ENCODE measurements around the gene MAT2B. TPM values are rescaled to one million over a fixed set of nuclear protein-coding genes. Genes with fewer than 3 reads are reported as not detected.

Gene MAT2B
- total and polyA plus RNA-seq, 2 donors (not counting 1 experiment from before 2014, with no cell fraction given) = 33.9 to 123 TPM

- ATAC-seq (ENCODE audit: low read depth) = no peak
- CTCF ChIA-PET = interaction anchor here (0.7 to 11.1 kb wide), 5 partner anchors 8 to 1649 kb away, joined by 3 to 147 read pairs (median 6); no protein-coding TSS in a partner anchor
Observed at GRCh38 chr5:163562071-163562470, 56.7 kb downstream of the MAT2B start.

DNA sequence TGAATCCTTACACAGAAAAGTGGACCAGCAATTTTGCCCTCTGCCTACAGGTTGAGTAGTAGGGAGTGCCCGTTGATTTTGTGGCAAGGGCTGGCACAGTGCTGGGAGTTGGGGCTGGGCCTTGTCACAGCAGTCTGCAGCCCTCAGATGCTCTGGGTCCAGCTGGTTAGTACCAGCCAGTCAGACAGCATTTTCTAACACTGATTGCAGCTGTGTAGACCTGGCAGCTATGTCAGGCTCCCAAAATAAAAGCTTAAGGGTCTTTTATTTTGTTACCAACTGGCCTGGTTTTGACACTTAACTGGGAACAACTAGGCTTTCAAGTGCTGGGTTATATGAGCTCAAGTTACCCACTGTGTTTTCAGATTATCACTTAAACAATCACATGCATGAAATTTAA is 57.7 kb downstream of the MAT2B start:
- Histone ChIP-seq H3K27ac (ENCODE audit: low read length in 2 of 2) (no peak overlapping the region), H3K4me3 (ENCODE audit: control extremely low read depth in 1 of 5, extremely low read depth in 1 of 5, insufficient read depth in 1 of 5, low read depth in 2 of 5, low read length in 4 of 5) (no peak overlapping the region), H3K27me3 (replicated peaks in 1 of 4; ENCODE audit: control extremely low read depth in 1 of 4, control insufficient read depth in 3 of 4, insufficient read depth in 4 of 4, low read length in 3 of 4) (peaks cover 0 to 33% (median 26%) of the 10 kb centered on the region in 4 experiments), H4K20me1 (ENCODE audit: control insufficient read depth, insufficient read depth, low read length, poor library complexity, severe bottlenecking) (no peaks in the 10 kb centered on the region), H3K9me3 (ENCODE audit: control extremely low read depth in 1 of 3, control insufficient read depth in 2 of 3, insufficient read depth in 1 of 3, low read length in 2 of 3) (peaks cover 0 to 8% (median 0%) of the 10 kb centered on the region in 3 donors), H3K4me2 (replicated peaks; ENCODE audit: low read depth, low read length, poor library complexity, severe bottlenecking) (no peak overlapping the region), H3K36me3 (replicated peaks in 1 of 2; ENCODE audit: control extremely low read depth in 1 of 2, control insufficient read depth in 1 of 2, extremely low read depth in 1 of 2, insufficient read depth in 2 of 2, low read length in 1 of 2) (no peaks in the 10 kb centered on the region), H3K79me2 (ENCODE audit: control insufficient read depth, insufficient read depth, low read length) (no peaks in the 10 kb centered on the region), H3K9ac (ENCODE audit: low read length) (no peak overlapping the region), H2AFZ (ENCODE audit: insufficient read depth, low read depth, low read length, poor library complexity, severe bottlenecking) (no peak overlapping the region), H3K4me1 (ENCODE audit: control insufficient read depth in 2 of 2, insufficient read depth in 2 of 2, low read length in 2 of 2) (peaks cover 17 to 21% of the 10 kb centered on the region in 2 donors)
- ATAC-seq (ENCODE audit: low read depth) = no peak
- H3K4me3 Mint-ChIP-seq = no peak overlapping the region
- H3K4me1 Mint-ChIP-seq = peaks cover 21% of the 10 kb centered on the region
- no peak overlapping the region for H3K27ac Mint-ChIP-seq
- DNase-seq = no peak
- H3K9me3 Mint-ChIP-seq (ENCODE audit: insufficient read depth) = no peaks in the 10 kb centered on the region
- intact Hi-C loops (cut with micrococcal nuclease) = no loop called here
- peaks cover 57% of the 10 kb centered on the region for H3K27me3 Mint-ChIP-seq
- ChIA-PET CTCF (interaction anchor here (0.7 to 11.1 kb wide), 4 partner anchors 10 to 1648 kb away, joined by 3 to 147 read pairs (median 15); no protein-coding TSS in a partner anchor), POLR2A (no interaction called here)
- no peak for TF ChIP-seq EZH2 (IDR thresholded peaks at IDR 0.05; ENCODE audit: borderline replicate concordance, insufficient read depth, low read depth, low read length, poor library complexity, severe bottlenecking)
- TF ChIP-seq, protein P1, sequence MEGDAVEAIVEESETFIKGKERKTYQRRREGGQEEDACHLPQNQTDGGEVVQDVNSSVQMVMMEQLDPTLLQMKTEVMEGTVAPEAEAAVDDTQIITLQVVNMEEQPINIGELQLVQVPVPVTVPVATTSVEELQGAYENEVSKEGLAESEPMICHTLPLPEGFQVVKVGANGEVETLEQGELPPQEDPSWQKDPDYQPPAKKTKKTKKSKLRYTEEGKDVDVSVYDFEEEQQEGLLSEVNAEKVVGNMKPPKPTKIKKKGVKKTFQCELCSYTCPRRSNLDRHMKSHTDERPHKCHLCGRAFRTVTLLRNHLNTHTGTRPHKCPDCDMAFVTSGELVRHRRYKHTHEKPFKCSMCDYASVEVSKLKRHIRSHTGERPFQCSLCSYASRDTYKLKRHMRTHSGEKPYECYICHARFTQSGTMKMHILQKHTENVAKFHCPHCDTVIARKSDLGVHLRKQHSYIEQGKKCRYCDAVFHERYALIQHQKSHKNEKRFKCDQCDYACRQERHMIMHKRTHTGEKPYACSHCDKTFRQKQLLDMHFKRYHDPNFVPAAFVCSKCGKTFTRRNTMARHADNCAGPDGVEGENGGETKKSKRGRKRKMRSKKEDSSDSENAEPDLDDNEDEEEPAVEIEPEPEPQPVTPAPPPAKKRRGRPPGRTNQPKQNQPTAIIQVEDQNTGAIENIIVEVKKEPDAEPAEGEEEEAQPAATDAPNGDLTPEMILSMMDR (IDR thresholded peaks at IDR 0.05) = no peak
- WGBS (ENCODE audit: insufficient coverage) = 83% methylated on average over 1 of the region's 1 CpG

More at GRCh38 chr5:163562071-163562470, 56.7 kb downstream of the MAT2B start:
- Mint-ChIP-seq H3K9me3 (ENCODE audit: insufficient read depth) (no peaks in the 10 kb centered on the region), H3K27ac (no peak overlapping the region), H3K27me3 (peaks cover 51% of the 10 kb centered on the region), H3K4me3 (no peak overlapping the region), H3K4me1 (peaks cover 19% of the 10 kb centered on the region)
- Histone ChIP-seq H3K9me3 (ENCODE audit: control extremely low read depth in 1 of 3, control insufficient read depth in 2 of 3, insufficient read depth in 1 of 3, low read length in 2 of 3) (peaks cover 0 to 8% (median 0%) of the 10 kb centered on the region in 3 donors), H3K4me3 (ENCODE audit: control extremely low read depth in 1 of 5, extremely low read depth in 1 of 5, insufficient read depth in 1 of 5, low read depth in 2 of 5, low read length in 4 of 5) (no peak overlapping the region), H3K4me2 (replicated peaks; ENCODE audit: low read depth, low read length, poor library complexity, severe bottlenecking) (no peak overlapping the region), H3K79me2 (ENCODE audit: control insufficient read depth, insufficient read depth, low read length) (no peaks in the 10 kb centered on the region), H3K27ac (ENCODE audit: low read length in 2 of 2) (no peak overlapping the region), H3K4me1 (ENCODE audit: control insufficient read depth in 2 of 2, insufficient read depth in 2 of 2, low read length in 2 of 2) (peaks cover 17 to 21% of the 10 kb centered on the region in 2 donors), H3K27me3 (replicated peaks in 1 of 4; ENCODE audit: control extremely low read depth in 1 of 4, control insufficient read depth in 3 of 4, insufficient read depth in 4 of 4, low read length in 3 of 4) (peaks cover 0 to 25% (median 23%) of the 10 kb centered on the region in 4 experiments), H4K20me1 (ENCODE audit: control insufficient read depth, insufficient read depth, low read length, poor library complexity, severe bottlenecking) (no peaks in the 10 kb centered on the region), H2AFZ (ENCODE audit: insufficient read depth, low read depth, low read length, poor library complexity, severe bottlenecking) (no peak overlapping the region), H3K36me3 (replicated peaks in 1 of 2; ENCODE audit: control extremely low read depth in 1 of 2, control insufficient read depth in 1 of 2, extremely low read depth in 1 of 2, insufficient read depth in 2 of 2, low read length in 1 of 2) (no peaks in the 10 kb centered on the region), H3K9ac (ENCODE audit: low read length) (no peak overlapping the region)
- WGBS (ENCODE audit: insufficient coverage) = 81% methylated on average over 3 of the region's 3 CpGs
- DNase-seq = no peak
- intact Hi-C loops (cut with micrococcal nuclease) = no loop called here
- POLR2A ChIA-PET = no interaction called here
- TF ChIP-seq, protein P1 (IDR thresholded peaks at IDR 0.05) = no peak
- TF ChIP-seq EZH2 (IDR thresholded peaks at IDR 0.05; ENCODE audit: borderline replicate concordance, insufficient read depth, low read depth, low read length, poor library complexity, severe bottlenecking) = no peak

Measured in B cell (primary cell).